Panc1 (cell line): ENCODE results near the gene ADGRL3. TPM values are rescaled to one million over a fixed set of nuclear protein-coding genes. Genes with fewer than 3 reads are reported as not detected.

ENCODE experiments used
- ATAC-seq: fragments of 200-7000 bp; cut with Tn5 transposase; 2 replicates; pipeline ENCODE4 v1.9.1; 2020; ENCODE audit warnings: mild to moderate bottlenecking, moderate library complexity
- BruUV-seq: library from RNA; stranded (reverse); fragments of 400-500 nt; replicated peaks from 2 replicates; lab custom pipeline; 2021; lab: Mats Ljungman, UMichigan
- CTCF ChIA-PET: fragments of 300-600 bp; sonication (Branson Sonifier 250); formaldehyde crosslinking; loops from one replicate; lab custom pipeline; 2022; ENCODE audit warnings: antibody characterized with exemption; lab: Charles Lee
- POLR2A ChIA-PET: fragments of 300-600 bp; sonication (Branson Sonifier 250); formaldehyde crosslinking; loops from one replicate; lab custom pipeline; 2022; ENCODE audit warnings: antibody characterized with exemption; lab: Charles Lee
- DNase-seq: peaks from one replicate; pipeline ENCODE4 v3.0.0-alpha.2; 2010; ENCODE audit warnings: low read depth, low spot score
- H3K27ac ChIP-seq: 2 replicates; pipeline ENCODE4 v1.5.1; 2011; ENCODE audit warnings: mild to moderate bottlenecking, low read length, inconsistent platforms
- H3K27me3 ChIP-seq: fragments of 200-500 bp; sonication (Bioruptor generic); 2 replicates; pipeline ENCODE4 v1.6.0; 2014; ENCODE audit warnings: low read length, inconsistent platforms; ENCODE audit not compliant: control insufficient read depth, insufficient read depth
- H3K36me3 ChIP-seq: fragments of 200-500 bp; sonication (Bioruptor generic); 2 replicates; pipeline ENCODE4 v1.5.1; 2014; ENCODE audit warnings: inconsistent platforms, mild to moderate bottlenecking, low read length, moderate library complexity; ENCODE audit not compliant: control insufficient read depth, insufficient read depth
- H3K4me1 ChIP-seq: 2 replicates; pipeline ENCODE4 v1.5.1; 2011; ENCODE audit warnings: inconsistent platforms, mild to moderate bottlenecking, low read length, moderate library complexity; ENCODE audit not compliant: control insufficient read depth, insufficient read depth
- H3K4me3 ChIP-seq, 2 experiments: 2 replicates each; pipeline ENCODE4 v1.5.1; 2011 to 2012; ENCODE audit warnings: low read depth in 2 of 2, low read length in 2 of 2, mild to moderate bottlenecking in 2 of 2, inconsistent platforms in 1 of 2, moderate library complexity in 1 of 2
- H3K9me3 ChIP-seq: fragments of 200-500 bp; sonication (Bioruptor generic); 2 replicates; pipeline ENCODE4 v1.5.1; 2014; ENCODE audit warnings: low read depth, mild to moderate bottlenecking, inconsistent platforms, low read length, moderate library complexity; ENCODE audit not compliant: control insufficient read depth, insufficient read depth
- POLR2AphosphoS5 ChIP-seq: IDR thresholded peaks from 2 replicates; pipeline ENCODE4 v1.6.1; 2012; ENCODE audit warnings: mild to moderate bottlenecking, low read depth, low read length, moderate library complexity
- SIN3A ChIP-seq: IDR thresholded peaks from 2 replicates; pipeline ENCODE4 v1.6.1; 2012; ENCODE audit warnings: low read depth, mild to moderate bottlenecking, low read length, moderate library complexity, borderline replicate concordance; ENCODE audit not compliant: insufficient read depth
- TCF7L2 ChIP-seq: IDR thresholded peaks from 2 replicates; pipeline ENCODE4 v1.6.1; 2011; ENCODE audit warnings: mild to moderate bottlenecking, low read depth, low read length, inconsistent platforms
- in situ Hi-C: cut with HindIII; loops from 2 replicates; pipeline ENCODE4 v1.10.0; 2016; ENCODE audit warnings: low sequenced_read_pairs, low pct_unique_long_range_greater_than_20kb
- intact Hi-C: fragments of 100-400 bp; cut with micrococcal nuclease; formaldehyde crosslinking; loops from one replicate; pipeline ENCODE4 v1.10.0; 2022; ENCODE audit not compliant: unreplicated experiment
- total RNA-seq: library from RNA; stranded (reverse); gene quantifications from one replicate; pipeline ENCODE4 v1.2.1, GENCODE V29; 2021; ENCODE audit not compliant: unreplicated experiment
- TF ChIP-seq, protein P1 (sequence below): fragments of 450-650 bp; IDR thresholded peaks from 2 replicates; pipeline ENCODE4 v1.5.1; 2017; ENCODE audit warnings: mild to moderate bottlenecking
- TF ChIP-seq, protein P2 (sequence below), 2 experiments: IDR thresholded peaks; 2 replicates each; pipeline ENCODE4 v1.6.1; 2011 to 2012; ENCODE audit warnings: low read depth in 2 of 2, control low read depth in 1 of 2, low read length in 1 of 2, mild to moderate bottlenecking in 1 of 2, moderate library complexity in 1 of 2; ENCODE audit not compliant: insufficient read depth in 1 of 2

The ADGRL3 gene
- total RNA-seq, 1 experiment from 2014 or later: 0.23 TPM

DNA sequence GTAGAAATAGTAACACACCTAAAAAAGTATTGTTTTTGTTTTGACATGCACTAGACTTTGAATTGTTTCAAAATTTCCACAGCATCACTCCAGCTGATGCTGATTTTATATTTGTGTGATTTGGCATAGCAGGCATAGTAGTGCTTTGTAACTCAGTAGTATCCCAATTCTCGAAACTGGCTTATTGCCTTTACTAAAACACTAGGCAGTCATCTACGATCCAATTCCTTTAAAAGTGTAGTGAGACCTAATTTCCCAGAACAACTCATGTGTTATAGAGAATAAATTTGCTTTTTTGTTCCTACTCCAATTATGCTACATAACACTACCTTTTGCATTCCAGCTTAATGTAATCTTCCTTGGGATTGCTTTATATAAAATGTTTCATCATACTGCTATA, 797.7 kb downstream of the ADGRL3 start:
- Histone ChIP-seq H3K4me3 (no peak overlapping the region), H3K9me3 (no peaks in the 10 kb centered on the region), H3K36me3 (no peaks in the 10 kb centered on the region), H3K4me1 (no peaks in the 10 kb centered on the region), H3K27ac (no peak overlapping the region), H3K27me3 (no peaks in the 10 kb centered on the region)
- intact Hi-C loops (no loop called here), in situ Hi-C loops (no loop called here)
- TF ChIP-seq, protein P1, sequence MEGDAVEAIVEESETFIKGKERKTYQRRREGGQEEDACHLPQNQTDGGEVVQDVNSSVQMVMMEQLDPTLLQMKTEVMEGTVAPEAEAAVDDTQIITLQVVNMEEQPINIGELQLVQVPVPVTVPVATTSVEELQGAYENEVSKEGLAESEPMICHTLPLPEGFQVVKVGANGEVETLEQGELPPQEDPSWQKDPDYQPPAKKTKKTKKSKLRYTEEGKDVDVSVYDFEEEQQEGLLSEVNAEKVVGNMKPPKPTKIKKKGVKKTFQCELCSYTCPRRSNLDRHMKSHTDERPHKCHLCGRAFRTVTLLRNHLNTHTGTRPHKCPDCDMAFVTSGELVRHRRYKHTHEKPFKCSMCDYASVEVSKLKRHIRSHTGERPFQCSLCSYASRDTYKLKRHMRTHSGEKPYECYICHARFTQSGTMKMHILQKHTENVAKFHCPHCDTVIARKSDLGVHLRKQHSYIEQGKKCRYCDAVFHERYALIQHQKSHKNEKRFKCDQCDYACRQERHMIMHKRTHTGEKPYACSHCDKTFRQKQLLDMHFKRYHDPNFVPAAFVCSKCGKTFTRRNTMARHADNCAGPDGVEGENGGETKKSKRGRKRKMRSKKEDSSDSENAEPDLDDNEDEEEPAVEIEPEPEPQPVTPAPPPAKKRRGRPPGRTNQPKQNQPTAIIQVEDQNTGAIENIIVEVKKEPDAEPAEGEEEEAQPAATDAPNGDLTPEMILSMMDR: no peak
- TF ChIP-seq SIN3A (no peak), POLR2AphosphoS5 (no peak), TCF7L2 (no peak)
- TF ChIP-seq, protein P2, sequence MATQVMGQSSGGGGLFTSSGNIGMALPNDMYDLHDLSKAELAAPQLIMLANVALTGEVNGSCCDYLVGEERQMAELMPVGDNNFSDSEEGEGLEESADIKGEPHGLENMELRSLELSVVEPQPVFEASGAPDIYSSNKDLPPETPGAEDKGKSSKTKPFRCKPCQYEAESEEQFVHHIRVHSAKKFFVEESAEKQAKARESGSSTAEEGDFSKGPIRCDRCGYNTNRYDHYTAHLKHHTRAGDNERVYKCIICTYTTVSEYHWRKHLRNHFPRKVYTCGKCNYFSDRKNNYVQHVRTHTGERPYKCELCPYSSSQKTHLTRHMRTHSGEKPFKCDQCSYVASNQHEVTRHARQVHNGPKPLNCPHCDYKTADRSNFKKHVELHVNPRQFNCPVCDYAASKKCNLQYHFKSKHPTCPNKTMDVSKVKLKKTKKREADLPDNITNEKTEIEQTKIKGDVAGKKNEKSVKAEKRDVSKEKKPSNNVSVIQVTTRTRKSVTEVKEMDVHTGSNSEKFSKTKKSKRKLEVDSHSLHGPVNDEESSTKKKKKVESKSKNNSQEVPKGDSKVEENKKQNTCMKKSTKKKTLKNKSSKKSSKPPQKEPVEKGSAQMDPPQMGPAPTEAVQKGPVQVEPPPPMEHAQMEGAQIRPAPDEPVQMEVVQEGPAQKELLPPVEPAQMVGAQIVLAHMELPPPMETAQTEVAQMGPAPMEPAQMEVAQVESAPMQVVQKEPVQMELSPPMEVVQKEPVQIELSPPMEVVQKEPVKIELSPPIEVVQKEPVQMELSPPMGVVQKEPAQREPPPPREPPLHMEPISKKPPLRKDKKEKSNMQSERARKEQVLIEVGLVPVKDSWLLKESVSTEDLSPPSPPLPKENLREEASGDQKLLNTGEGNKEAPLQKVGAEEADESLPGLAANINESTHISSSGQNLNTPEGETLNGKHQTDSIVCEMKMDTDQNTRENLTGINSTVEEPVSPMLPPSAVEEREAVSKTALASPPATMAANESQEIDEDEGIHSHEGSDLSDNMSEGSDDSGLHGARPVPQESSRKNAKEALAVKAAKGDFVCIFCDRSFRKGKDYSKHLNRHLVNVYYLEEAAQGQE (IDR thresholded peaks at IDR 0.05; ENCODE audit: insufficient read depth in 1 of 2, low read depth in 2 of 2, low read length in 1 of 2): no peak
- ChIA-PET CTCF (no interaction called here), POLR2A (no interaction called here)
- DNase-seq (no peak), ATAC-seq (no peak)
- no TSS peak for BruUV-seq

GRCh38 chr4:62003695-62004094, 803.6 kb downstream of the ADGRL3 start:
- intact Hi-C loops: no loop called here
- no peak overlapping the region for H3K27ac ChIP-seq
- no peaks in the 10 kb centered on the region for H3K27me3 ChIP-seq
- TF ChIP-seq TCF7L2: no peak
- TF ChIP-seq, protein P1: no peak
- no peak for TF ChIP-seq SIN3A
- TF ChIP-seq, protein P2 (IDR thresholded peaks at IDR 0.05; ENCODE audit: insufficient read depth in 1 of 2, low read depth in 2 of 2, low read length in 1 of 2): no peak
- no peak for TF ChIP-seq POLR2AphosphoS5
- no peaks in the 10 kb centered on the region for H3K36me3 ChIP-seq
- no peaks in the 10 kb centered on the region for H3K4me1 ChIP-seq
- no peak for ATAC-seq
- no peaks in the 10 kb centered on the region for H3K9me3 ChIP-seq
- no TSS peak for BruUV-seq
- CTCF ChIA-PET: no interaction called here
- no peak for DNase-seq
- no peak overlapping the region for H3K4me3 ChIP-seq
- in situ Hi-C loops: no loop called here
- POLR2A ChIA-PET: no interaction called here
